ENCODE data around the gene ADORA2B.
"Not testable (repeated sequence)": the region's sequence is repeated elsewhere in the genome, so short reads cannot be mapped to it uniquely, and the experiment has no call there.

The ADORA2B gene

DNA sequence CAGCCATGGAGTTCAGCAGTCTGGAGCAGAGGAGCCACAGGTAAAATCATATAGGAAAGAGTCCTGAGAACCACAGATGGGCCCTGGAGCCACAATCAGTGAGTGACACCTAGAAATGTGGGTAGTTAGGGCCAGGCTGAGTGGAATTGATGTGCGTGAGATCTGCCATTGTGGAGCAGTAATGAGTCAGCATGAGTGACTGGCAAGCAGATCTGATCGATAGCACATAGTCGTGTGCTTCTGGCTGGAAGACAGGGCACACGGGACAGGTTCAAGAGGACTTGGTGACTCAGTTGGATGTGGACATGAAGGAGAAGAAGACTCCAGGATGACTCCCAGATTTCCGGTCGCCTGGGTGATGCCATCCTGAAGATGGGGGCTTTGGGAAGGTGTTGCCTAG, 12.3 kb downstream of the ADORA2B start:
- DNase-seq = peak; percentile 60

DNA sequence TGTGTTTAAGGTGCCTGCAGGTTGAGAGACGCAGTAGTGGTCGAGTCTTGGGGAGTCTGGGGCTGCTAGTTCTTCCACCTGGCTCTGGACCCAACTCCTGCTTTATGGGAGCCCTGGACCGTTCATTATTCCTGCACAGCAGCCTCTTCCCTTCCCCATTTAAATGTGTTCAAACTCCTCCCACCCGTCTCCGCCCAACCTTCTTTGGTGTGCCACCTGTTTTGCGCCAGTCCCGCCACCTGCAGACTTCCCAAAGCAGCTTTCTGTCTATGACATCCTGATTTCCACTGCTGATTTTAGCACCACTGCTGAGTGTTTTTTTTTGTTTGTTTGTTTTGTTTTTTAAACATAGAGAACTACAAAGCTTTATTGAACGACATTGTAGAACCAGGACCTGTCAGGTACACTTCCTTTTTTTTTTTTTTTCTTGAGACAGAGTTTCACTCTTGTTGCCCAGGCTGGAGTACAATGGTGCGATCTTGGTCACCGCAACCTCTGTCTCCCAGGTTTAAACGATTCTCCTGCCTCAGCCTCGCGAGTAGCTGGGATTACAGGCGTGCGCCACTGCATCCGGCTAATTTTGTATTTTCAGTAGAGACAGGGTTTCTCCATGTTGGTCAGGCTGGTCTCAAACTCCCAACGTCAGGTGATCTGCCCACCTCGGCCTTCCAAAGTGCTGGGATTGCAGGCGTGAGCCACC, 12.8 kb downstream of the ADORA2B start:
- no peak for DNase-seq

DNA sequence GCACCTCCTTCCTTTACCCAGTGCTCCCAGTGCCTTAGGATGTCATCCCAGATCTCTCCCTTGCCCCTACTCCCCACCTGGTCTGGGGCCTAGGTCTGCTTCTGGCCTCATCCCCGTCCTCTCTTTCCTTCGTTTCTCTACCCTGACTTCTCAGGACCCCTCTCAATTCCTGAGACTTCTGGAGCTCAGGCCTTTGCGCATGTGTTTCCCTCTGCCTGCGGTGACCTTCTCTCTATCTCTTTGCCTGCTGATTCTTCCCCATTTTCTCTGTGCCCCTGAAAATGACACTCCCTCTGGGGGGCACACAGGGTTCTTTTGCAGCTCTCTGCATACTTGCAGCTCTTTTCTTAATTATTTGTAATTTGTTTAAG, 13.5 kb downstream of the ADORA2B start:
- DNase-seq = no peak

DNA sequence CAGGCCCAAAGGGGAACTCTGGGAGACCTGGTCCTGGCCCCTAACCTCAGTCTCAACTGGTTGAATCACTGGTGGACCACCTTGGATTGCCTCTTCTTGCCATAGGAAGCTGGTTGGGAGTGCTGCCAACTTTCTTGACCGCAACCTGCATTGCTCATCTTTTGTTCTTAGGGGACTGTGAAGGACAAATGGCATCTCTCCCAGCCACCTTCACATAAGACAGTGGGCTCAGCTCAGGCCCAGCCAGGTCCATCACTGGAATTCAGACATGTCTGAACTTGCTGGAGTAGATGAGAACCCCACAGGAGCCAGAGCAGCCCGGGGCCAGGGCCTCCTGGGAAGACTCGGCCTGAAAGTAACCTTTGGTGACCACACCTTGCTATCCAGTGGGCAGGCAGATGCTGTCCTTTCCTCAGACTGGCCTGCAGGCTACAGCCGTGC, 18.8 kb downstream of the ADORA2B start:
- DNase-seq = no peak

DNA sequence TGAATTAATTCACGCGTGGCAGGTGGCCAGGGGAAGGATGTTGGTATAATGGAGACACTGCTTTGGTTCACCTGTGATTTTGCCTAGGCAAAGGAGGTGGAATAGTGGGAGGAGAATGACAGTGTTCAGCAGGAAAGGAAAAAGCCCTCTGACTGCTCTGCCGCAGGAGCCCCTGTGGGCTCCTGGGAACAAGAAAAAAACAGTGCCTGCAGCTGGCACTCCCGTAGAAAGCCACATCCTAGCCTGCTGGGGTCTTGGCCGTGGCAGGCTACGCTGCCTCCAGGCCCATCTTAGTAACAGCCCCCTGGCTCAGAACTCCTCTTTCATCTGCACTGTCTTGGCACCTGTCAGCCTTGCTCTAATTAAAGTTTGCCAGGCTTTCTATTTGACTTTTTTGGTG, 20.6 kb downstream of the ADORA2B start:
- DNase-seq = no peak

DNA sequence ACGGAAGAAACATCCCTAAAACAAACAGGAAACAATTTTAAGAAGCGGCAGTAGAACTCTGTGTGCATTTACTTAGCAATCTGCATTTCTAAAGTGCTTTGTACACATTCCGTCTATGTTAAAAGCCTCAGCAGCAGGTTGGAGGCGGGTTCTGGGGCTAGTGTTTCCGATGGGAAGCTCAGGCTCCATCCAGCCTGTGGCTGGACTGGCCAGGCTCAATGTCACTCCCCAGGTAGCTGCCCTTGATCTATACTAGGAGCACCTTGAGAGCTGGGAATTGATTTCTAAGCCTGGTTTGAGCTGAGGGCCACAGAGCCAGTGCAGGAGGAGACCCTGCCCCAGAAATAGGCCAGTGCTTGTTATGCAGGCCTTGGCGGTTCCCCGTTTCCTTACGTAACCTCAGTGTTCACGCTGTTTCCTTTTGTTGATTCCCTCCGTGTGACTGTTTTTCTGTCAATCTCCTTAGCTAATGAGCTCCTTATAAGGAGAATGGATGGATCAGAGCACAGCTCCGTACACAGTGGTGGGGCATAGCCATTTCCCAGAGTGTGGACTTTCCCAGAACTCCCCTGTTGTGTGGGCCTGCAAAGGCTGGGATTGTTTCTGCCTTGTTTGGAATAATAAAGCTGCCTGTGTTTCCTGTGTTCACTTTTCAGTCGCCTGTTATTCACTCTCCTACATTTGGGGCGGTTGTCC, 21.4 kb downstream of the ADORA2B start:
- no peak for DNase-seq

DNA sequence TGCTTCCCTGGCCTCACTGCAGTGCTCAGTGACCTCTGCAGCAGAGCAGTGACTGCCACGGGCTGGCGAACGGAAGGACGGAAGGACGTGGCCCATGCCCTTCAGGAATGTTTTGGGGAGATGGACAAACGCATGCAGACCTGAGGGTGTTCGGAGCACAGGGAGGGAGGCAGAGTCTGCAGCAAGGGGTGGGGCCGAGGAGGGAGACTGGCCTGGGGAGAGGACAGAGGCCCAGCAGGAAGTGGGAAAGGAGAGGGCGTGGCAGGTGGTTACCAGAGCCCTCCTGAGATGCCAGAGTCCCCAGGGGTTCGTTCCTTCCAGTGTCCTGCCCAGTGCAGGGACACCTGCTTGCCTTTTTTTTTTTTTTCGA, 21.9 kb downstream of the ADORA2B start:
- DNase-seq = no peak

DNA sequence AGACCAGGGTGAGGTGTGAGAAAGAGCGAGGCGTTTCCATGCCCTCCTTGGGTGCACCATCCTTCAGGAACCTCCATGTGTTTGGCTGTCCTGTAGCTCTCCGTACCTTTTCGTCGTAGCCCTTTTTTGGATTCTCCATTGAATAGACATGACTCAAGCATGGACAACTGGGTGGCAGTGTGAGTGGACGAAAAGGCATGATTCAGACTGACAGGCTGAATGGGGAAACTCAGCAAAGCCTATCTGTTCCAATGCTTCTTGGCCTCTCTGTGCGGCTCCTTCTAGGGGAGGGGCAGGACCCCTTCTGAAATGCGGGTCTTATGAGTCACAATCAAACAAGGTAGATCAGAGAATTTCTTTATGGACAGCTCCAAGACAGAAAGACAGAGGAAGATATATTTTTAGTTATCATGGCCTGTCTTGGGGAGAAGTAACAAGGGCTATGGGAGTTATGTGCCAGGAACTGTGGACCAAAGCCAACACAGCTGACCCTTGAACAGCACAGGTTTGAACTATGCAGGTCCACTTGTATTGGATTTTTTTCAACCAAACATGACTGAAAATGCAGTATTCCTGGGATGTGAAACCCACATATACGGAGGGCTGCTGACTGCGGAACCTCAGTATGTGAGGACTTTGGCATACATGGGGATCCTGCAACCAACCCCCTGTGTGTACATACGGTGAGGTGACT, 22.9 kb downstream of the ADORA2B start:
- DNase-seq = no peak

DNA sequence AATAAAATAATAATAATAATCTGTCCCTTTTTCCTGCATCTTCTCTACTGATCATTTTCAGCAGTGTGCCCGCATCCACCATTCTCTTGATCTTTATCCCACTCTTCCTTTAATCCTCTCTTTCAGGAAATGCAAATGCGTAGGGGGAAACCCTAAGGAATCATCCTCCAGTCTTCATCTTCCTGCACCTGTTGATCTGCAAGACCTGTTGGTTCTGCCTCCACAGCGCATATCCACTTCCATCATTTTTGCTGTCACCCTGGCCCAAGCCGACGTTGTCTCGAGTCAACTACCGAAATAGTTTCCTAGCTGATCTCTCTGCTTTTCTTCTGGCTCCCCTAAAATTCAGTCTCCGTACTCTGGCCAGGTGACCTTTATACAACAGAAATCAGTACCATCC, 24.5 kb downstream of the ADORA2B start:
- no peak for DNase-seq

DNA sequence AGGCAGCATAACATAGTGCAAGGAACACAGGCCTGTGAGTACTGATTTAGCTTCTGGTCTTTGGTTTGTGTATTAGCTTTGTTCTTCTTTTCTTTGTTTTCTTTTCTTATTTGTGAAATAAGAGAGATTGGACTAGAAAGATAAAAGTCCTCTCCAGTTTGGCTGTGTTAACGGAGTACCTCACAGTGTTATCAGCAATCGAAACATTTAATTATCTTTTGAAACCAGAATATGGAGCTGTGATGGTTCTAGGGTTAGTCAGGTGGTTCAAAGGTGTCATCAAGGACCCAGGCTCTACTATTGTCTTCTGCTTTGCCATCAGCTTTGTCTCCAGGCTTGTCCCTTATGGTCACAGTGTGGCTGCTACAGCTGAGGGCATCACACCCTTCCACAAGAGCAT, 25.6 kb downstream of the ADORA2B start:
- no peak for DNase-seq

DNA sequence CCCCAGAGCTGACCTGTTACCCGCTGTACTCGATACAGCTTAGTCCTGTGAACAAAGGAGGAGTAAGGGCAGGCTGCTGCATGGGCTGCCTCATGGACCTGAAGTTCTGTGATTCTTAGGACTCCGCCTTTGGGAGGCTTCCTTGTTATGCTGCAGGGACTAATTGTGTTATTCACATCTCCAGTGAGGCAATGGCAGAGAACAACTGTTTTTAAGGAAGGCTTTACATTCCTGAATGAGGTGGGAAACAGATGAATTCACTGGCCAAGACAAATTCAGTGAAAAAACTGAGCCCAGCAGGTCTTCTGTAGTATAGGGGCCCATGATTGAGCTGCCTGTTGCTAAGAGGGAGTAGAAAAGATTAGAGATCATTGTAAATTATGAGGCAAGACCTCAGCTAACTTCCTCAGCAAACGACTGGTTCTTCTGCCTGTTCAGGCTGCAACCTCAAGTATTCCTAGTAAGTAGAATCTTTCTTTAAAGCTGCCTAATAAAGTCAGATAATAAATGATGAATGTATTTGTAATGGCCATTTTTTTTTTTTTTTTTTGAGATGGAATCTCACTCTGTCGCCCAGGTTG, 26.3 kb downstream of the ADORA2B start:
- DNase-seq = no peak

DNA sequence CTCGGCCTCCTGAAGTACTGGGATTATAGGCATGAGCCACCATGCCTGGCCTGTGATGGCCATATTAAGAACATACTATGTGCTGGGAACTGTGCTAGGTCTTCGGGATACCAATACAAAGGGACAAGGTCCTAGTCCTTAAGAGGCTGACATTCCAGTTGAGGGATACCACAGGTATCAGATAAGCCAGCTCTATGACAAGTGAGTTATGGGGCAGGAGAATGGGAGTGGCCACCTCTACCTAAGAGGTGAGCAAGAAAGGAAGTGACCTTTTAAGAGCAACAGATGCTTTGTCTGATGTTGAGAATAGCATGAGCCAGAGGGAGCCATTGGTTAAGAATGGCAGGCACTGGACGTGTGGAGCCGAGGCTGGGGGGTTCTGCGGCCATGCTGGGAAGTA, 27.0 kb downstream of the ADORA2B start:
- no peak for DNase-seq

DNA sequence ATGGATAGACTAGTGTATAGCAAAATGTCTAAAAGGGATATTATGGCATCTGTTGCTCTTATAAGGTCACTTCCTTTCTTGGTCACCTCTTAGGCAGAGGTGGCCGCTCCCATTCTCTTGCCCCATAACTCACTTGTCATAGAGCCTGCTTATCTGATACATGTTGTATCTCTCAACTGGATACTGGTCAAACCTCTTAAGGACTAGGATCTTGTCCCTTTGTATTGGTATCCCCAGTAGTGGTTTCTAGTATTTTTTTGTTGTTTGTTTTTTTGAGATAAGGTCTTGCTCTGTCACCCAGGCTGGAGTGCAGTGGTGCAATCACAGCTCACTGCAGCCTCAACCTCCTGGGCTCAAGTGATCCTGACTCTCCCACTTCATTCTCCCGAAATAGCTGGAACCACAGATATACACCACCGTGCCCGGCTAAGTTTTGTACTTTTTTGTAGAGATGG, 27.6 kb downstream of the ADORA2B start:
- no peak for DNase-seq

DNA sequence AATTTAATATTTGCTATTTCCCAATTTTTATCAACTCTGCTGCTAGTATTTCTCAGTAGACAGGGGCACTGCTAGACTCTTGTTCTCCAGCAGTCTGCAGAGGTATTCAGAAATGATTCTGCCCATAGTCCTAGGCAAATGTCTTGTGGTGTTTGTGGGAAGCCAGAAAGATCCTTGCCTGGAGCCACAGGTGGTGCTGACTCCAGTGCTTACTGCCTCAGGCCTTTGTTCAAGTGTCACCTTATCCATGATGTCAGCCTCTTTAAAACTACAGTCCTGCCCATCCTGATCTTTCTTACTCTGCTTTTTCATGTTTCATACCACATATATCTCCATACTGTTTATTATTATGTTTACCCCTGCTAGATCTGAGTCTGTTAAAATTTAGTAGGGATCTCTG, 28.1 kb downstream of the ADORA2B start:
- DNase-seq = no peak

DNA sequence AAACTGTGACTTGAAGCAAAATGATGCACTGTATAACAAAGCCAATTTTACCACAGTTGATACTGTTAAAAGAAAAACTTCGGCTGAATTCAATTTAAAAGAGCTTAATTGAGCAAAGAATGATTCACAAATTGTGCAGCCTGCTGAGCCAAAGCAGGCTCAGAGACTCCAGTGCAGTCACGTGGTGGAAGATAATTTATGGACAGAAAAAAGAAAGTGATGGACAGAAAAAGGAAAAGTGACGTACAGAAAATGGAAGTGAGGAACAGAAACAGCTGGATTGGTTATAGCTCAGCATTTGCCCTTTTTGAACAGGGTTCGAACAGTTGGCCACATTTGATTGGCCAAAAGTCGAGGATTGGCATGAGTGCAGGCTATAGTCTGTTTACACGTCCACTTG, 28.9 kb downstream of the ADORA2B start:
- no peak for DNase-seq

DNA sequence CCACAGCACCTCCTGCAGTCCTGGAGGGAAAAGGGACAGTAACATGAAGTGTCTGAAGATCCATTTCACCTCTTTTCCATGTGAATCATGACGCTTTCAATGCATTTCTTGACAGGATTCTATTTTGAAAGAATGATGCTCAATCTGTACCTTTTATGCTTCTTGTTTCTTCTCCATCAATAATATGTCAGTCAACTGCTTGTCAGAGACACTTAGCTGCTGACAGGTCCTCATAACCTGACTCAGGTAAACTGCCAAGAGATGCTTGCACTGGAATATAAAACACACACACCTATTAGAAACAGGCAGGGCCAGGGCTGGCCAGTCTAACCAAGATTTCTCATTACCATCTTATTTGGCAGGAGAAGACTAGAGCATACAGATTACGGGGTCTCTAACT, 33.0 kb downstream of the ADORA2B start:
- DNase-seq = no peak

DNA sequence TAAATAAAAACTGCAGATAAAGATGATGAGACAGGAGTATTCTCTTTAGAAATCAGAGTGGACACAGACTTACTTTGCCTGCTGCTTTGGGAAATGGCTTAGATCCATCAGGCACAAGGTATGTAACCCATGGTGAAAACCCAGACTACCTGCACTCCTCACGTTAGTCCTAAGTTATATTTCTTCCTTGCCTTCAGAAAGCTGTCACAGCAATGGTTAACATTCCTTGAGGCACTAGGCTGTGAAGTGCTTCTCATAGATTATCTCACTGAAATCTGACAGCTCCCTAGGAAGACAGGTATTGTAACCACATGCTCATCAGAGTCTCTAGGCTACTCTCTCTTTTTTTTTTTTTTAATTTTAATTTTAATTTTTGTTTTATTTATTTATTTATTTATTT, 33.7 kb downstream of the ADORA2B start:
- DNase-seq = no peak

DNA sequence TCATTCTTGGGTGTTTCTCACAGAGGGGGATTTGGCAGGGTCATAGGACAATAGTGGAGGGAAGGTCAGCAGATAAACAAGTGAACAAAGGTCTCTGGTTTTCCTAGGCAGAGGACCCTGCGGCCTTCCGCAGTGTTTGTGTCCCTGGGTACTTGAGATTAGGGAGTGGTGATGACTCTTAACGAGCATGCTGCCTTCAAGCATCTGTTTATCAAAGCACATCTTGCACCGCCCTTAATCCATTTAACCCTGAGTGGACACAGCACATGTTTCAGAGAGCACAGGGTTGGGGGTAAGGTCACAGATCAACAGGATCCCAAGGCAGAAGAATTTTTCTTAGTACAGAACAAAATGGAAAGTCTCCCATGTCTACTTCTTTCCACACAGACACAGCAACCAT, 34.1 kb downstream of the ADORA2B start:
- DNase-seq = not testable (repeated sequence)

DNA sequence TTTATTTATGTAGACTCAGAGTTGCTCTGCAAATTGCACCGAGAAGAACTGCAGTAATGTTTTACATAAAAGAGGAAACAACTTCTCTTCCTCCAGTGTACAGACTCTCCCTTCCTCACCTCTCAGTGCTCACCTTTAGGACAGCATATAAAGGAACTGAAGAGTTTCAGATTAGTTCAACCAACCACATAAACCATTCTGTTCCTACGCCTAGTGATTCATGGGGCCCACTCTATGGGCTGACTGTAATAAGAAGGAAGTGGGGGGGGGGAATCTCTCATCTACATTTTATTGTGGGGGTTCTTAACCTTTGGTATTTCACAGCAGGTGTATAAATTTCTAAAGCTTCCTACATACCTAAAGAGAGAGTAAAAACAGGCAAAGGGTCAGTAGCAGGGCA, 36.3 kb downstream of the ADORA2B start:
- peak; percentile 38 for DNase-seq

DNA sequence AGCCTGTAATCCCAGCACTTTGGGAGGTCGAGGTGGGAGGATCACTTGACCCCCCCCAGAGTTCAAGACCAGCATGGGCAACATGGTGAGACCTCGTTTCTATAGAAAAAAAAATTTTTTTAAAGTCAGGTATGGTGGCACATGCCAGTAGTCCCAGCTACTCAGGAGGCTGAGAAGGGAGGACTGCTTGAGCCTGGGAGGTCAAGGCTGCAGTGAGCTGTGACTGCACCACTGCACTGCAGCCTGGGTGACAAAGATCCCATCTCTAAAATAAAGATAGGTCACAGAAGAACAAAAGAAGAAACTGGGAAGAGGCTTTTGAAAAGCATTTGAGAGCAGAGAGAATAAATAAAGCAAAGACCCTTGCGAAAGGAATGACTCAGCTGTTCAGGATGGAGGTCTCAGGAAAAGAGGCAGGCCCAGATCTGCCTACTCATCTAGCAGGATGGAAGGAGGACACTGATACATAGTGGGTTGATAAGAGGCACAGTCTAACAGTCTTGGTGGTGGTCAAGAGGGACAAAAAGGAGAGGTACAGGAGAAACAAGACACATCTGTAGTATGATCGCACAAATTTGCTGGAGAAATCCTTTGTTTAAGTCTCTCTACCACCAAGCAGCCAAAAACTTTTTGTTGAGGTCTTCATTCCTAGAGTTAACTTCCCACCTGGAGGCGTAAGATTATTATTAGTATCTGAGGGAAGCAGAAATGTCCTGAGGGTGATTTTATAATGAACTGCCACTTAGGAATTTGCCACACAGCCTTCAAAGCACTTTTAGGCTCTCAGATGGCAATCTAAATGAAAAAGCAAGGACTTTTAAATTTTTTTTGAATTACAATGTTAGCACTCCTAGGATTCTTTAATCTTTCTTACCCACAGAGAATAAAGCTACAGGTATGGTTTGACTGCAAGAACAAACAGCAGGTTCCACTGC, 37.0 kb downstream of the ADORA2B start:
- no peak for DNase-seq

DNA sequence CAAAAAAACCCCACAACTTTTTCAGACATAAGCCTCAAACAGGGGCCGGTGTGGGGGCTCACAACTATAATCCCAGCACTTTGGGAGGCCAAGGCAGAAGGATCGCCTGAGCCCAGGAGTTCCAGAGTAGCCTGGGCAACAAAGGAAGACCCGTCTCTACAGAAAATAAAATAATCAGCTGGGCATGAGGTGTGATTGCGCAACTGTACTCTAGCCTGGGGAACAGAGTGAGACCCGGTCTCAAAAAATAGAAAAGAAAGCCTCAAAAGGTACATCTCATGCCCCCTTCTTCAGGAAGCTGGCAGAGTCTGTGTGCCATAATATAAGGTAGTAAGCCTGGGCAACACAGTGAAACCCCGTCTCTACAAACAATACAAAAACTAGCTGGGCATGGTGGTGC, 51.4 kb downstream of the ADORA2B start:
- DNase-seq = no peak

DNA sequence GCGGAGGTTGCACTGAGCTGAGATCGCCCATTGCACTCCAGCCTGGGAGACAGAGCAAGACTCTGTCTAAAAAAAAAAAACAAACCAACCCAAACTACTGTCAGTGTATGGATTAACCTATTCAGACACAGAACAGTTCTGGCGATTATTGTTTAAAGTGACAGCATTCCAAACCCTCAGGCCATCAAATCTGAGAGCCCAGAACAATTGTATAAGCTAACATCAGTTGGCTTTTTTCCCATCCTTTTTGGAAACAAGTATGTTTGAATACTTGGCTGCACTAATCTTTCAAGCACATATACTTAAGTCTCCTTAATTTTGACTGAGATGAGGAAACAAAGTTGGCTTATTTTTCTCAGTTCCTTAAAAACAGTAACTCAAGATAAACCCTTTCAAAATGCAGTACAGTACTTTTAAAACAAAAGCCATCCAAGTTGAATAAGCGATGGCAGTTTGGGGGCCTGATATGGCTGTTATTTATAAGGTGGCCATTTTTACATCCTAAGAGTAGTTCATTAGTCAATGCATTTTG, 53.2 kb downstream of the ADORA2B start:
- no peak for DNase-seq

Measured in stimulated activated CD4-positive, alpha-beta T cell treated with anti-CD3 and anti-CD28 coated beads, Interleukin-1b, Interleukin-23, amount 100 ng/mL, for 48 hours (primary cell).